GM03348 (cell line): ENCODE data around the gene ANO10.
"Not testable (repeated sequence)": the region's sequence is repeated elsewhere in the genome, so short reads cannot be mapped to it uniquely, and the experiment has no call there.

Experiments
- DNase-seq: peaks from one replicate; pipeline ENCODE4 v3.0.0; 2012; ENCODE audit warnings: low spot score

ANO10 gene

DNA sequence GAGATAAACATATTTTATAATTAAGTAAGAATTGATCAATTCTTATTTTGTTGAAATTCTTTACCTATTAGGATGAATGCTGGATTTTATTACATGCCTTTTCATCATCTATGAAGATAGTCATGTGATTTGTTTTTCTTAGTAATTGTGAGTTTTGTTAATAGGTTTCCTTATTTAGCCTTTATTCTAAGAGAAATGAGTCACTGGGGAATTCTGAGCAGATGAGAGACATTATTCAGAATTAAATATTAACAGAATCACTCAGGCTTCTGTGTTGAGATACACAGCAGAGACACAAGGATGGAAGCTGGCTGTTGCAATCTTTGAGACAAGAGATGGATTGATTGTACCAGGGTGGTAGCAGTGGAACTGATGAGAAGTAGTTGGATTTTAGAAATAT lies 7.4 kb upstream of the ANO10 start:
- no peak for DNase-seq

DNA sequence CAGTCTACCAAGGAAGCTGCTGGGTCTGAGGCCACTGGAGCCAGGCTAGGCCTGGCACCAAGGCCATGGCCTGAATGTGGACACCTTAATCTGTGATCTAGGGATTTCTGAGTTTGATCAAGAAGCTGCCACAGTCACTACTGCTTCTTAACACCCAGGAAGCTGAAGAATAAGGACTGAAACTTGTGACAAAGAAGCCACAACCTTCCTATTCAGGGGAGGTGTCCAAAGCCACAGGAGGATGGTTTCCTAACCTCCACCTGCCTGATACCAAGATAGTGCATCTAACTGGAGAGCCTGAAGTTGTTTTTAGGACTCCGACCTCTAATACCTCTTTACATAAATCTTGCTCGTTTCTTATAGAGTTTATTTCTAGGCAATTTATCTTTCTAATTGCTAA lies 5.5 kb upstream of the ANO10 start:
- no peak for DNase-seq

DNA sequence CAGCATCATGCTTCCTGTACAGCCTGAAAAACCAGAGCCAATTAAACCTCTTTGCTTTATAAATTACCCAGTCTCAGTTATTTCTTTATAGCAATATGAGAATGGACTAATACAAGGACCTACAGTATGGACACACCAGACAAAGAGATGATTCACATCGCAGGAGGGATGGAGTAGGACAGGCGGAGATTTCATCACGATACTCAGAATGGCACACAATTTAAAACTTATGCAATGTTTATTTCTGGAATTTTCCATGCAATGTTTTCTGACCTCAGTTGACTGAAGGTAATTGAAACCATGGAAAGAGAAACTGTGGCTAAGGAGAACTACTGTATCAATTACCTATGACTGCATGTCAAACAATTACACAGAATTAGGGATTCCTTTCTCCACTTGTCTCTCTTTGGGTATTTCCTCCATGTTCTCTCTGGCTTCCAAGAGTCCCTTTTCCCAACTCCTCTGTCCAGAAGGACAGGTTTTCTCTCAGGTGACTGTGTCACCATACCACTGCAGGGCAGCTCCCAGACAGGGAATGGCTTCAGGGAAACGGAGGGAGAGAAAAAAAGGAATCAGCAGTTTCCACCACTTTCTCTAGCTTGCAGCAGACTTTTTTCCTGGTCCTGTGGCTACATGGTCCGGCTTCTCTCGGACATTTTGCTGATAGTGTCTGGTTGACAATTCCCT lies 3.0 kb upstream of the ANO10 start:
- DNase-seq, result no peak

DNA sequence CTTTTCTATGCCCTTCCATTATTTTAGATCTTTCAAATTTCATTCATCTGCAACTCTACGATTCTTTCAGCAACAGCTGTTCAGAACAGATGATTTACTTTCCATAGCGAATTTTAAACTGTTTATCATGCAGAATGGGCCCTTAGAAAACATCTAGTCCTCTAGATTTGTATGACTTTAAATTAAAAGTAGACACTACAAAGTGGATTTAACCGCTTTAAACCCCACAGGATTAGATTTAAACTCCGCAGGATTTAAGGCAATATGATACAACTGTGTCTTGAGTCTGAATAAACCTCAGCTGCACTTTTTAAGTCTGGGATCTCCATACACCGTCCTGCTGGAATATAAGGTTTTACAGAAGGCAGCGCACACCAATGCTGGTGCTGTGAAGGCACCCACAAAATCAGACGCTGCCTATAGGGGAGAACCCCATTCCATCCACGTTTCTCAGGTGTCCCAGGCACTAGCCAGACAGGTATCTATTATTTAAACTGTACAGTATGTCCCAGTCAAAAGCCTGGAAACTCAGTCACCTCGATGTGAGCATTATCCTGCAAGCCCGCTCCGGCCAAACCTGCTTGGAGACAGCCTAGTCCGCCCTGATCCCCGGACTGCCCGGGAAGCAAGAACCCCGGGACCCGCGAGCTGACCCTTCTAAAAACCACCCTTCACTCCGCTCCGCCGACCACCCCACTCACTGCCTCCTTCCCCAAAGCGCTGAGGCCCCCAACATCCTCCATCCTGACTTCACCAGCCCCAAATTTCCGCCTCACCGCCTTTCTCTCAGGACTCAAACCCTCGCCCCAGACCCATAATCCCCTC lies 768 bp downstream of the ANO10 start:
- peak; percentile 20 for DNase-seq

DNA sequence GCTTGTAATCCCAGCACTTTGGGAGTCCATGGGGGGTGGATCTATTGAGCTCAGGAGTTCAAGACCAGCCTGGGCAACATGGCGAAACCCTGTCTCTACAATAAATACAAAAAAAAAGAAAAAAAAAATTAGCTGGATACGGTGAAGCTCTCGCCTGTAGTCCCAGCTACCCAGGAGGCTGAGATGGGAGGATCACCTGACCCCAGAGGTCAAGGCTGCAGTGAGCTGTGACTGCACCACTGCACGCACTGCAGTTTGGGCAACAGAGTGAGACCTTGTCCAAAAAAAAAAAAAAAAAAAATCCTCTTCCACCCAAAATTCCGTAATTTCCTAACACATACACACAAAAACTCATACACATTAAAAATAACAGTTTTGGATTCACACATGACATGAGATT lies 2.2 kb downstream of the ANO10 start:
- no peak for DNase-seq

DNA sequence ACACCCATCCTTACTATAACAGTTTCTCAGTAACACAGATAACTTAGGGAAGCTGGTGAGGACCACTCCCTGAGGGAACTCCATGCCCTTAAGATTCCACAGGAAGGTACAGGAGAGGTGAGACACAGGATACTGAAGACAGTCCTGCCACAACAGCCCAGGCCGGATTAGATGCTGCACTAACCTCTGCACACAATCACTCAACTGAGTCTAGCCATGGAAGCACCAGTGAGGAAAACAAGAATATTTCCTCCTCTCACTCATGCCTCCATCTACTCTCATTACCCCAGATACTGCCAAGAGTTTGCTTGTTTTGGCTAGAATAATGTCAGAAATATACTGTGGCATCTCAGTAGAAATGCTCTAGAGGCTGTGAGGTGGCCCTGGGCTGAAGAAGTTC lies 3.7 kb downstream of the ANO10 start:
- DNase-seq, result no peak

DNA sequence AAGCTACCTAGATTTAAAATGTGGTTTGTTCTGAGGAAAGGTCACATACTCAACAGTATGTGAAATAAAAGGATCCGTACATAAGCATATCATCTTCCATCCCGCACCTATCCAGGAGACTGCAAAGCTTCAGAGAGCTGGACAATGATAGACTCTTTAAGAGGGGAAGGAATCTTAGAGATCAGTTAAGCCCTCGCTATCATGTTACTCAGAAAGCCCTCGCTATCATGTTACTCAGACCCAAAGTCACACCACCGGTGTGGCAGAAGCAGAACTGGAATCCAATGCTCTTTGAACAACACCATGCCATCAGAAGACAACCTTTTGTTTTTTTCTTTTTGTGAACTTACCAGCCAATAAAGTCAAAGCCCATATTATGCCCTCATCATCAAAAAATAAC lies 5.8 kb downstream of the ANO10 start:
- DNase-seq, result no peak

DNA sequence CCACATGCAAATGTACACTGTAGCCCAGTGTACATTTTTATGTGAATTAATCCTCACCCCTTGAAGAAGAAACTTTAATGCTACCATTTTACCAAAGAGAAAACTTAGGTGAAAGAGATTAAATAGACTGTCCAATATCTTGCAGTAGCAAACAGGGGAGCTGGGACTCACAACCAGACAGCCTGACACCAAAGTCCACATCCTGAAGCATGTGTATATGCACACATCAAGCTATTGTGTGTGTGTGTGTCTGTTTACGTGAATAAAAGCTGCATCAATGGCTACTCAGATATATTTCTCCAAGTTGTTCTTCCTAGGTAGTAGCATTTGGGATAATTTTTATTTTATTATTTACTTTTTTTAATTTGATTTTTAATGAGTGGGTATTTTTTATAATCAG lies 6.7 kb downstream of the ANO10 start:
- DNase-seq, result no peak

DNA sequence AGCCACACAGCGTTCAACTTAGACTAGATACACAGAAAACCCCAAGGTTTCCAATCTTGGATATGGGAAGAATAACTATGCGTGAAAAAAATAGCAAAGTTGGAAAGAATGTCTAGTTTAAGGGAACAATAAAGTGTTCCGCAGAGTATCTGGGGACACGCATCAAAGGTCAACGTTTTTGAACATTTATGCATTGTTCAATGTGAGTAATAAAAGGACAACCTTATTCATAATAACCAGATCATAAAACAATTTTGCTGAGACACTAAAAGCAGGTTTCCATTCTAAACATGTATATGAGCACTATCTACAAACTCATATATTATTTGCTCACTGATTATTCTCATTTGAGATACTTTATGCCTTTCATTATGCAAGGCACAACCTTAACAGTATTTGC lies 7.8 kb downstream of the ANO10 start:
- no peak for DNase-seq

DNA sequence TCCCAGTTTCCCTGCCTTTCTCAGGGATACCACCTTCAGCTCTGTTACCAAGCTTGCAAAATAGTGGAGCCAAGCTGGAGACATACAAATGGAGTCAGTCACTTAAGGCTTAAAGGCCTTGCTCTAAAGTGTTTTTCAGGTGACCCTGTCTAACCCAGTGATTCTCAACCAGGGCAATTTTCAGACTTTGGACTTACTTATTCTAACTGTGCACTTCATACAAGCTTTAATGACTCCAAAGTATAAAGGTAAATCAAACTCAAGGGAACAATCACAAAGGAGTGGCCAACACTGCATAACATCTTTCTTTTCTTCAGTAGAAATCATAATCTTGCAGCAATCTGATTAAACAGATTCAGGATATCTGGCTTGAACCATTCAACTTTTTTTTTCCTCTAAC lies 9.4 kb downstream of the ANO10 start:
- no peak for DNase-seq

DNA sequence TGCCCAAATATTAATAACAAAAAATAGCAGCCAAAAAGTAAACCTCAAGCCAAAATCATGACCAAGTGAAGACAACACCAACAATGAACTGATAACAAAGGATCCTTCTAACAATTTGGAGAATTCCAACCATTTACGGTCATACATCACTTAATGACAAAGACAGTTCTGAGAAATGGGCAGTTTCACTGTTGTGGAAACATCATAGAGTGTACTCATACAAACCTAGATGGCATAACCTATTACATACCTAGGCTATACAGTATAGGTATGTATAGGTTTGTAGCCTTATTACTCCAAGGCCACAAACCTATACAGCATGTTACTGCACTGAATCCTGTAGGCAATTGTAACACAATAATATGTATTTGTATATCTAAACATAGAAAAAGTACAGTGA lies 12.4 kb downstream of the ANO10 start:
- no peak for DNase-seq

DNA sequence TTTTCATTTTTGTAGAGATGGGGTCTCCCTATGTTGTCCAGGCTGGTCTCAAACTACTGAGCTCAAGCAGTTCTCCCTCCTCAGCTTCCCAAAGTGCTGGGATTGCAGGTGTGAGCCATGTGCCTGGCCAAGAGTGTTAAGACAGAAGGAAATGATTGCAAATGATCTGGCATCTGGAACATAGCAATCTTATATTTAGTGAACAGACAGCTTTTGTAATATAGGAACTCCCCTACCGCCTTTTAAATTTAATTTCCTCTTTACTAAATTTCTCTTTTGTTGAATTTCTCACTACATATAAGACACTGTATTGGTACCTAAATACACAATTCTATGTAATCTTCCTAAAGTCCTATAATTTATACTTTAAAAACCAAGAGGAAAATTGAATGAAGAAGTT lies 13.1 kb downstream of the ANO10 start:
- DNase-seq, result no peak

DNA sequence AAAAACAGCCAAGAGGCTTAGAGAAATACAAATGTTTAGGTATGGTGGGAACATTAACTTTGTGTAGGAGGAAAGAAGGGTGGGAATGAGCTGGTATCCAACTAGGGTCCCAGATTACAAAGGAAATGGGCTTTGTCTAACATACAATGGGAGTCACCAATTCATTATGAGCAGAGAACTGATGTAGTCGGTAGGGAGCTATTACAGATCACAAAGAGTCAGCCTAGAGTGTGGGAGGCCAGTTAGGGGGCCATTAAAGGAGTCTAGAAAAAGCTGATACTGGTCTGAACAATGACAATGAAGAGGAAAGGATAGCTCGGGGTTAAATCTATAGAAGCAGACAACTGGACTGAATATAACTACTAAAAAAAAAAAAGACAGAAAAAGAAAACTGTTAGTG lies 15.5 kb downstream of the ANO10 start:
- no peak for DNase-seq

DNA sequence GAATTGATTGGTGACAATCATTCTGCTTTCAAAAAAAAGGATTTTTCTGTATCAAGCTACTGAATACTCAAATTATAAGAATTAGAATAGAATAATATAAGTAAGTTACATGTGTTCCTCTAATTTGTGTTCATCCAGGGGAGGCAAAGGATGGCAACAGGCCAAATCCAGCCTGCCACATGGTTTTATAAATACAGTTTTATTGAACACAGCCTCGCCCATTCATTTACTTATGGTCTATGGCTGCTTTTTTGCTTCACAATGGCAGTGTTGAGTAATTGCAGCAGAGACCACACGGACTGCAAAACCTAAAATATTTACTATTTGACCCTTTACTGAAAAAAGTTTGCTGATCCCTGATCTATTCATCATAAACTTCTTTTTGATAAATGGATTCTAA lies 21.9 kb downstream of the ANO10 start:
- not testable (repeated sequence) for DNase-seq

DNA sequence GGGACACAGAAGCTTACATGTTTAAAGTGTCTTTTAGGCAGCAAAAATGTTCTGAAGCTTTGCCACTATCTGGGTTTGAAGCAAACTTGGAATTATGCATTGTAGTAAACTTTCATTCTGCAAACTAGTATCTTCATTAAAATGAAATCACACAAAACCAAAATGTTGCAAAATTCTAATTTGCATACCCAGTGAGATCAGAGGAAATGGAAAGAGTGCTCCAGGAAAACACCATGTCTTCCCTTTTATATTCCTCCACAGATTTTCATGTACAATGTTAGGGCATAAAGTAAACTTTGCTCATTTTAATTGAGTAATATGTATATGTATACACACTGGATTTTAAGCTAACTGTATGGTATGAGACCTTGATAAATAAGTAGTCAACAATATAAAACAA lies 23.9 kb downstream of the ANO10 start:
- DNase-seq, result no peak

DNA sequence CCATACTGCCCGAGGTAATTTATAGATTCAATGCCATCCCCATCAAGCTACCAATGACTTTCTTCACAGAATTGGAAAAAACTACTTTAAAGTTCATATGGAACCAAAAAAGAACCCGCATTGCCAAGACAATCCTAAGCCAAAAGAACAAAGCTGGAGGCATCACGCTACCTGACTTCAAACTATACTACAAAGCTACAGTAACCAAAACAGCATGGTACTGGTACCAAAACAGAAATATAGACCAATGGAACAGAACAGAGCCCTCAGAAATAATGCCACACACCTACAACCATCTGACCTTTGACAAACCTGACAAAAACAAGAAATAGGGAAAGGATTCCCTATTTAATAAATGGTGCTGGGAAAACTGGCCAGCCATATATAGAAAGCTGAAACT lies 25.6 kb downstream of the ANO10 start:
- DNase-seq, result not testable (repeated sequence)

DNA sequence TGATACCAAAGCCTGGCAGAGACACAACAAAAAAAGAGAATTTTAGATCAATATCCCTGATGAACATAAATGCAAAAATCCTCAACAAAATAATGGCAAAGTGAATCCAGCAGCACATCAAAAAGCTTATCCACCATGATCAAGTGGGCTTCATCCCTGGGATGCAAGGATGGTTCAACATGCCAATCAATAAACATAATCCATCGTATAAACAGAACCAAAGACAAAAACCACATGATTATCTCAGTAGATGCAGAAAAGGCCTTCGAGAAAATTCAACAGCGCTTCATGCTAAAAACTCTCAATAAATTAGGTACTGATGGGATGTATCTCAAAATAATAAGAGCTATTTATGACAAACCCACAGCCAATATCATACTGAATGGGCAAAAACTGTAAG lies 26.5 kb downstream of the ANO10 start:
- not testable (repeated sequence) for DNase-seq

DNA sequence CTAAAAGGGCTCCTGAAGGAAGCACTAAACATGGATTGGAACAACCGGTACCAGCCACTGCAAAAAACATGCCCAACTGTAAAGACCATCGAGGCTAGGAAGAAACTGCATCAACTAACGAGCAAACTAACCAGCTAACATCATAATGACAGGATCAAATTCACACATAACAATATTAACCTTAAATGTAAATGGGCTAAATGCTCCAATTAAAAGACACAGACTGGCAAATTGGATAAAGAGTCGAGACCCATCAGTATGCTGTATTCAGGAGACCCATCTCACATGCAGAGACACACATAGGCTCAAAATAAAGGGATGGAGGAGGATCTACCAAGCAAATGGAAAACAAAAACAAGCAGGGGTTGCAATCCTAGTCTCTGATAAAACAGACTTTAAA lies 28.2 kb downstream of the ANO10 start:
- DNase-seq, result not testable (repeated sequence)

DNA sequence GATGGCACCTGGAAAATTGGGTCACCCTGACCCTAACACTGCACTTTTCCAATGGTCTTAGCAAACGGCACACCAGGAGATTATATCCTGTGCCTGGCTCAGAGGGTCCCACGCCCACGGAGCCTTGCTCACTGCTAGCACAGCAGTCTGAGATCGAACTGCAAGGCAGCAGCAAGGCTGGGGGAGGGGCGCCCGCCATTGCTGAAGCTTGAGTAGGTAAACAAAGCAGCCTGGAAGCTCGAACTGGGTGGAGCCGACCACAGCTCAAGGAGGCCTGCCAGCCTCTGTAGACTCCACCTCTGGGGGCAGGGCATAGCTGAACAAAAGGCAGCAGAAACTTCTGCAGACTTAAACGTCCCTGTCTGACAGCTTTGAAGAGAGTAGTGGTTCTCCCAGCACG lies 29.9 kb downstream of the ANO10 start:
- DNase-seq, result not testable (repeated sequence)

DNA sequence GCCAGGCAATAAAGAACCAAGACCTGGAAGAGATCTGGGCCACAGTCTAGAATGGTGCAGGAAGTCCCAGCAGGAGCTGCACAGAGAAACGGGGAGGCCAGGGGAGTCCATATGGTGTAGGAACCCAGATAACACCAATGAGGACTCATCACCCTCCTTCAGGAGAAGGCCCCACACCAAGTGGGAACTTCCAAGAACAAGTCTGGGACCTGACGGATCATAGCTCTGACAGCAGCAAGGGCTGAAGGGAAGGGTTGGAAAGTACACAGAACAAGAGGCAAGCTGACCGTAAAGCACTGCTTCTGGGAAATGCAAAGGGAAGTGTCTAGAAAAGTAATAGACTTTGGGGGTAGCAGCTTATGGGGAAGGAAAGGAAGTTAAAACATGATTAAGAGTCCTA lies 34.5 kb downstream of the ANO10 start:
- DNase-seq, result no peak

DNA sequence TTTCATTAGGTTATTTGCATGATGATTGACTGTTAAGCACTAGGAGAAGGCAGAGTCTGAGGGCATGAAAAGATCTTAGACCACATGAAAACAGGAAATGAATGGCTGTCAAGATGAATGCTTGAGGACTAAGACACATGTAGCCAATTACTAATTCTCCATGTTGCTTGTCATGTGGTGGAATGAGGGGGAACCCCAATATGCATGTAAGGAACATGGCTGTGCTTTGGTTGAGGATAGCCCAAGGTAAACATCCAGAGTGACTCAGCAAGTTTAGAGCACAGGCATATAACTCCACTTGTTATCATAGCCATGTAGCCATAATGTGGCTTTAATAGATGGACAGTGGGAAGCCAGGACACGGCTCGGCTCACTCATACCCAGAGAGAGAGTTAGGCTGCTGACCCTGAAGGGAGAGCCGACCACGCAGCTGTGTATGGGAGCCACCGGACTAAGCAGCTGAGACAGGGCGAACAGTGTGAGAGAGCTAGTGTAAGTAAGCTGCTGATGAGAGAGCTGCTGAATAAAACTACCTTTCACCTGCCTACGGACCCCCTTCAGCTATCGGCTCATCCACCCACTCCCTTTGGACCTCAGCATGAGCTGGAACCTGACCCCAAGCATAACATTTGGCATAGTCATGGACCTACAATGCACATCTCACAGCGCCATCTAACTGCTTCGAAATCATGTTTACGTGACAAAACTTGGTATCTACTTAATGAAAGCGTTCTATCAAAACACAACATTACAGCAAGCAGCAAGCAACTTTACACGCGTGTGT lies 37.6 kb downstream of the ANO10 start:
- no peak for DNase-seq

DNA sequence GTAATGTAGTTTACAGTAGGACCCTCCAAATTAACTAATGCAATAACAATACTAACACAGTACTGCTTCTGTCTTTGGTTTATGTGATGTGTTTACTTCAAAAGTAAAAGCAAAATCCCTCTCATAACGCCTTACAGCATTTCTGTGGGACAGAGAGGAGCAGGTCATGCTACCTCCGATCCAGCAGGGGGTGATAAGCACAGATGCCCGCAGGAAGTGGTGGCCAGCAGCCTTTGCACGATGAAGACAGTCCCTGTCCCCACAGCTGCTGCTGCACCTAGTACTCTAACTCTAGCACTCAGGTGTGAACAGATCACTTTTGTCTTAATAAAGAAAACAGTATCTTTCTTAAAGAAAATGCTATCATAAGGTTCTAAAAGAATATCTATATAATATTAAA lies 38.3 kb downstream of the ANO10 start:
- no peak for DNase-seq

DNA sequence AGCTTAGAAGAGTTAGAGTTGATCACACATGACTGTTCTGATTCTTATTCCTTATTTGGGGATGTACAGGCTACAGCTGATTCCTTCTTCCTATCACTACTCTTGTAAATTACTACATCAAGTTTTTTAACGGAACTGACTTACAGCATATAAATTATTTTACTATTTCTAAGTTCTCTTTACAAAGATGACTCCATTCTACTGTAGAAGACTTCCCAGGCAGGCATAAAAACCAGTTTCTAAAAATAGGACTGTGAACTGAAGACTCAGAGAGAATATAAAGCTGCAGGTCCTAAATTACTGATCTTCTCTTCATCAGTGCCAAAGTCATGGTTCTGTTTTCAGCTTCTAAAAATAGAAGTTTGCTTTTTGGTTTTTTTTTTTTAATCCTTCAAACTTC lies 38.9 kb downstream of the ANO10 start:
- DNase-seq, result peak; percentile 27
